Measurements from ENCODE around the gene PPFIBP2.

The PPFIBP2 gene

GRCh38 chr11:7559398-7560283 is 45.8 kb downstream of the PPFIBP2 start:
- Mint-ChIP-seq H3K4me1 (no peaks in the 10 kb centered on the region), H3K9me3 (no peaks in the 10 kb centered on the region), H3K4me3 (no peak overlapping the region), H3K27ac (no peak overlapping the region), H3K36me3 (peaks cover 3% of the 10 kb centered on the region), H3K27me3 (no peaks in the 10 kb centered on the region)
- no peak for DNase-seq
- CTCF ChIA-PET: interaction anchor here (1.7 kb wide), 1 partner anchor 12 kb away, joined by 5 read pairs; no protein-coding TSS in a partner anchor

- Mint-ChIP-seq H3K4me1 (no peaks in the 10 kb centered on the region), H3K36me3 (peaks cover 6% of the 10 kb centered on the region), H3K27ac (no peak overlapping the region), H3K9me3 (no peaks in the 10 kb centered on the region), H3K4me3 (no peak overlapping the region), H3K27me3 (peaks cover 5% of the 10 kb centered on the region)
- no peak for DNase-seq
- CTCF ChIA-PET: no interaction called here
These were observed 47.8 kb downstream of the PPFIBP2 start for GRCh38 chr11:7561562-7561961.

GRCh38 chr11:7563281-7563680 is 49.5 kb downstream of the PPFIBP2 start:
- CTCF ChIA-PET: no interaction called here
- no peak for DNase-seq
- H3K27ac Mint-ChIP-seq: no peak overlapping the region
- H3K36me3 Mint-ChIP-seq: peaks cover 10% of the 10 kb centered on the region
- peaks cover 2% of the 10 kb centered on the region for H3K9me3 Mint-ChIP-seq
- H3K27me3 Mint-ChIP-seq: peaks cover 5% of the 10 kb centered on the region
- H3K4me3 Mint-ChIP-seq: no peak overlapping the region
- no peaks in the 10 kb centered on the region for H3K4me1 Mint-ChIP-seq

GRCh38 chr11:7564803-7565202 is 51.0 kb downstream of the PPFIBP2 start:
- Mint-ChIP-seq H3K36me3 (peaks cover 13% of the 10 kb centered on the region), H3K27ac (no peak overlapping the region), H3K27me3 (peaks cover 18% of the 10 kb centered on the region), H3K4me1 (no peaks in the 10 kb centered on the region), H3K4me3 (no peak overlapping the region), H3K9me3 (peaks cover 2% of the 10 kb centered on the region)
- CTCF ChIA-PET: no interaction called here
- no peak for DNase-seq

GRCh38 chr11:7567311-7567710 is 53.5 kb downstream of the PPFIBP2 start:
- DNase-seq: no peak
- CTCF ChIA-PET: no interaction called here
- Mint-ChIP-seq H3K27ac (no peak overlapping the region), H3K4me3 (no peak overlapping the region), H3K27me3 (peaks cover 43% of the 10 kb centered on the region), H3K9me3 (peaks cover 2% of the 10 kb centered on the region), H3K4me1 (peaks cover 8% of the 10 kb centered on the region), H3K36me3 (peaks cover 13% of the 10 kb centered on the region)

- no peak overlapping the region for H3K4me3 Mint-ChIP-seq
- CTCF ChIA-PET: interaction anchor here (1.5 kb wide), 1 partner anchor 56 kb away, joined by 3 read pairs; no protein-coding TSS in a partner anchor
- H3K9me3 Mint-ChIP-seq: peaks cover 2% of the 10 kb centered on the region
- no peak for DNase-seq
- peaks cover 58% of the 10 kb centered on the region for H3K27me3 Mint-ChIP-seq
- H3K27ac Mint-ChIP-seq: no peak overlapping the region
- peaks cover 8% of the 10 kb centered on the region for H3K4me1 Mint-ChIP-seq
- H3K36me3 Mint-ChIP-seq: peaks cover 13% of the 10 kb centered on the region
These were observed 55.2 kb downstream of the PPFIBP2 start for GRCh38 chr11:7569044-7569443.

GRCh38 chr11:7570241-7570640 is 56.4 kb downstream of the PPFIBP2 start:
- Mint-ChIP-seq H3K4me3 (no peak overlapping the region), H3K27ac (no peak overlapping the region), H3K9me3 (peaks cover 2% of the 10 kb centered on the region), H3K27me3 (peaks cover 70% of the 10 kb centered on the region), H3K36me3 (peaks cover 15% of the 10 kb centered on the region), H3K4me1 (peaks cover 10% of the 10 kb centered on the region)
- no peak for DNase-seq
- CTCF ChIA-PET: interaction anchor here (1.4 to 2.3 kb wide), 6 partner anchors 10 to 95 kb away, joined by 3 to 20 read pairs (median 8); partner anchors contain the start of gene PPFIBP2

GRCh38 chr11:7570938-7571521 is 57.2 kb downstream of the PPFIBP2 start:
- Mint-ChIP-seq H3K27ac (no peak overlapping the region), H3K36me3 (peaks cover 12% of the 10 kb centered on the region), H3K9me3 (peaks cover 2% of the 10 kb centered on the region), H3K4me3 (no peak overlapping the region), H3K27me3 (peaks cover 74% of the 10 kb centered on the region), H3K4me1 (peaks cover 17% of the 10 kb centered on the region)
- CTCF ChIA-PET: interaction anchor here (0.8 to 2.3 kb wide), 13 partner anchors 9 to 124 kb away, joined by 3 to 20 read pairs (median 5); partner anchors contain the start of gene PPFIBP2
- DNase-seq: no peak

GRCh38 chr11:7571640-7572000 is 57.8 kb downstream of the PPFIBP2 start:
- no peak overlapping the region for H3K27ac Mint-ChIP-seq
- CTCF ChIA-PET: interaction anchor here (0.8 to 2.3 kb wide), 13 partner anchors 9 to 123 kb away, joined by 3 to 20 read pairs (median 5); partner anchors contain the start of gene PPFIBP2

GRCh38 chr11:7572001-7572712 is 58.4 kb downstream of the PPFIBP2 start:
- H3K27ac Mint-ChIP-seq: no peak overlapping the region
- CTCF ChIA-PET: interaction anchor here (1.2 to 2.3 kb wide), 9 partner anchors 8 to 121 kb away, joined by 3 to 20 read pairs (median 6); partner anchors contain the start of gene PPFIBP2
- peaks cover 2% of the 10 kb centered on the region for H3K9me3 Mint-ChIP-seq
- H3K27me3 Mint-ChIP-seq: peaks cover 85% of the 10 kb centered on the region
- peaks cover 28% of the 10 kb centered on the region for H3K4me1 Mint-ChIP-seq
- no peak overlapping the region for H3K4me3 Mint-ChIP-seq
- peaks cover 11% of the 10 kb centered on the region for H3K36me3 Mint-ChIP-seq
- DNase-seq: no peak

More at GRCh38 chr11:7571640-7572000, 57.8 kb downstream of the PPFIBP2 start:
- Mint-ChIP-seq H3K4me3 (no peak overlapping the region), H3K36me3 (peaks cover 11% of the 10 kb centered on the region), H3K9me3 (peaks cover 2% of the 10 kb centered on the region), H3K27me3 (peaks cover 80% of the 10 kb centered on the region), H3K4me1 (peaks cover 23% of the 10 kb centered on the region)
- DNase-seq: no peak

- H3K4me1 Mint-ChIP-seq: peaks cover 38% of the 10 kb centered on the region
- peaks cover 1% of the 10 kb centered on the region for H3K9me3 Mint-ChIP-seq
- H3K27ac Mint-ChIP-seq: no peak overlapping the region
- CTCF ChIA-PET: interaction anchor here (2.1 kb wide), 1 partner anchor 84 kb away, joined by 8 read pairs; no protein-coding TSS in a partner anchor
- H3K36me3 Mint-ChIP-seq: peaks cover 6% of the 10 kb centered on the region
- H3K4me3 Mint-ChIP-seq: no peak overlapping the region
- DNase-seq: no peak
- H3K27me3 Mint-ChIP-seq: peaks cover 93% of the 10 kb centered on the region
These were observed 59.4 kb downstream of the PPFIBP2 start for GRCh38 chr11:7573193-7573557.

GRCh38 chr11:7573558-7574296 is 59.9 kb downstream of the PPFIBP2 start:
- peaks cover 96% of the 10 kb centered on the region for H3K27me3 Mint-ChIP-seq
- DNase-seq: no peak
- CTCF ChIA-PET: interaction anchor here (2.1 kb wide), 1 partner anchor 83 kb away, joined by 8 read pairs; no protein-coding TSS in a partner anchor
- H3K4me1 Mint-ChIP-seq: peaks cover 44% of the 10 kb centered on the region
- no peak overlapping the region for H3K27ac Mint-ChIP-seq
- peaks cover 1% of the 10 kb centered on the region for H3K36me3 Mint-ChIP-seq
- H3K9me3 Mint-ChIP-seq: no peaks in the 10 kb centered on the region
- no peak overlapping the region for H3K4me3 Mint-ChIP-seq

GRCh38 chr11:7574491-7575130 is 60.8 kb downstream of the PPFIBP2 start:
- no peaks in the 10 kb centered on the region for H3K9me3 Mint-ChIP-seq
- CTCF ChIA-PET: interaction anchor here (1.0 to 2.1 kb wide), 2 partner anchors 61 to 82 kb away, joined by 3 to 8 read pairs; partner anchors contain the start of gene PPFIBP2
- peaks cover 49% of the 10 kb centered on the region for H3K4me1 Mint-ChIP-seq
- H3K27ac Mint-ChIP-seq: no peak overlapping the region
- peaks cover 89% of the 10 kb centered on the region for H3K27me3 Mint-ChIP-seq
- no peak overlapping the region for H3K4me3 Mint-ChIP-seq
- peaks cover 1% of the 10 kb centered on the region for H3K36me3 Mint-ChIP-seq
- DNase-seq: no peak
